NB4 (cell line): Measurements from ENCODE around the gene GRIK2.

Source experiments
- POLR2A ChIP-seq: IDR thresholded peaks from 2 replicates; pipeline ENCODE4 v1.6.1; 2011; ENCODE audit warnings: mild to moderate bottlenecking; ENCODE audit not compliant: insufficient read length; ENCODE audit errors: extremely low read depth
- TF ChIP-seq, protein P1 (sequence below): IDR thresholded peaks from one replicate; pipeline ENCODE4 v1.5.1; 2012; ENCODE audit warnings: low read depth, low read length
- TF ChIP-seq, protein P2 (sequence below): IDR thresholded peaks from 2 replicates; pipeline ENCODE4 v1.6.1; 2011; ENCODE audit warnings: low read depth, low read length

DNA sequence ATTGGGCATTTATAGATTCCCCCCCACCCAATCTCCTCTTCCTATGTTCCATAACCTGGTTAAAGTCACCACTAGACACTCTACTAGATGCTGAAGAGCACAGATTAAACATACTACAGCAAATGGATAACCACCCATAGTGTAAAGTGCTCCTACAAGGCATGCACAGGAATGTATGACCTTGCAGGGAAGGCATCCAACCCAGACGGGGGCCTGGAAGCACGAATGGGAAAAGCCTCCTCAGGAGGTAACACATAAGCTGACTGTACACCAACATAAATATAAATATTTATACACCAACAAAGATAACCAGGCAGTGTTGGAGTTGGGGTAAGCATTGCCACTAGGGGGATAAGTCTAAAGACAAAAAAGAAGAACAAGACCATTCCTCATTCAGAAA, 691.7 kb downstream of the GRIK2 start:
- TF ChIP-seq, protein P1, sequence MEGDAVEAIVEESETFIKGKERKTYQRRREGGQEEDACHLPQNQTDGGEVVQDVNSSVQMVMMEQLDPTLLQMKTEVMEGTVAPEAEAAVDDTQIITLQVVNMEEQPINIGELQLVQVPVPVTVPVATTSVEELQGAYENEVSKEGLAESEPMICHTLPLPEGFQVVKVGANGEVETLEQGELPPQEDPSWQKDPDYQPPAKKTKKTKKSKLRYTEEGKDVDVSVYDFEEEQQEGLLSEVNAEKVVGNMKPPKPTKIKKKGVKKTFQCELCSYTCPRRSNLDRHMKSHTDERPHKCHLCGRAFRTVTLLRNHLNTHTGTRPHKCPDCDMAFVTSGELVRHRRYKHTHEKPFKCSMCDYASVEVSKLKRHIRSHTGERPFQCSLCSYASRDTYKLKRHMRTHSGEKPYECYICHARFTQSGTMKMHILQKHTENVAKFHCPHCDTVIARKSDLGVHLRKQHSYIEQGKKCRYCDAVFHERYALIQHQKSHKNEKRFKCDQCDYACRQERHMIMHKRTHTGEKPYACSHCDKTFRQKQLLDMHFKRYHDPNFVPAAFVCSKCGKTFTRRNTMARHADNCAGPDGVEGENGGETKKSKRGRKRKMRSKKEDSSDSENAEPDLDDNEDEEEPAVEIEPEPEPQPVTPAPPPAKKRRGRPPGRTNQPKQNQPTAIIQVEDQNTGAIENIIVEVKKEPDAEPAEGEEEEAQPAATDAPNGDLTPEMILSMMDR, result no peak
- TF ChIP-seq POLR2A, result no peak
- TF ChIP-seq, protein P2, sequence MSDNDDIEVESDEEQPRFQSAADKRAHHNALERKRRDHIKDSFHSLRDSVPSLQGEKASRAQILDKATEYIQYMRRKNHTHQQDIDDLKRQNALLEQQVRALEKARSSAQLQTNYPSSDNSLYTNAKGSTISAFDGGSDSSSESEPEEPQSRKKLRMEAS, result no peak
